CD8-positive, alpha-beta memory T cell (primary cell): Measurements from ENCODE around the gene NUDT22. TPM values are rescaled to one million over a fixed set of nuclear protein-coding genes. Genes with fewer than 3 reads are reported as not detected.
A peak's percentile ranks its signal among the peaks of the same experiment; 100 is the strongest.

Experiments used
- CTCF ChIA-PET: fragments of 350-600 bp; sonication (Branson Sonifier 250); formaldehyde crosslinking; loops from one replicate; lab custom pipeline; 2021; ENCODE audit warnings: antibody characterized with exemption; lab: Charles Lee
- POLR2A ChIA-PET: fragments of 350-600 bp; sonication (Branson Sonifier 250); formaldehyde crosslinking; loops from one replicate; lab custom pipeline; 2021; ENCODE audit warnings: antibody characterized with exemption; lab: Charles Lee
- DNase-seq, 5 donors: peaks; one replicate each; pipeline versions ENCODE4 v3.0.0 to v3.0.0-alpha.2; 2020 to 2022; ENCODE audit warnings: mixed read lengths in 1 of 5
- H3K27ac ChIP-seq: one replicate; pipeline ENCODE4 v1.7.0; 2013; ENCODE audit warnings: low read depth, mild to moderate bottlenecking, low read length, moderate library complexity
- H3K27me3 ChIP-seq: 2 replicates; pipeline ENCODE4 v1.7.0; 2013; ENCODE audit warnings: low read length, mild to moderate bottlenecking; ENCODE audit not compliant: insufficient read depth, poor library complexity, severe bottlenecking
- H3K36me3 ChIP-seq: 2 replicates; pipeline ENCODE4 v1.7.0; 2013; ENCODE audit warnings: mild to moderate bottlenecking, low read length, moderate library complexity; ENCODE audit not compliant: insufficient read depth
- H3K4me1 ChIP-seq: 2 replicates; pipeline ENCODE4 v1.7.0; 2013; ENCODE audit warnings: mild to moderate bottlenecking, low read length, moderate library complexity; ENCODE audit not compliant: insufficient read depth
- H3K4me3 ChIP-seq: 2 replicates; pipeline ENCODE4 v1.7.0; 2013; ENCODE audit warnings: mild to moderate bottlenecking, low read length
- H3K9me3 ChIP-seq: 2 replicates; pipeline ENCODE4 v1.7.0; 2013; ENCODE audit warnings: mild to moderate bottlenecking, low read length
- H3K27ac Mint-ChIP-seq, 8 donors: one replicate each; pipeline ENCODE4 v1.8.0; 2020 to 2021; ENCODE audit warnings: mixed read lengths in 8 of 8, mild to moderate bottlenecking in 6 of 8, inconsistent platforms in 3 of 8, moderate library complexity in 3 of 8
- H3K27me3 Mint-ChIP-seq, 2 donors: one replicate each; pipeline ENCODE4 v1.8.0; 2020 to 2021; ENCODE audit warnings: mixed read lengths in 2 of 2, mild to moderate bottlenecking in 1 of 2, moderate library complexity in 1 of 2
- H3K36me3 Mint-ChIP-seq, 3 donors: one replicate each; pipeline ENCODE4 v1.8.0; 2020 to 2021; ENCODE audit warnings: mixed read lengths in 3 of 3, inconsistent platforms in 1 of 3, mild to moderate bottlenecking in 1 of 3
- H3K4me1 Mint-ChIP-seq, 3 donors: one replicate each; pipeline ENCODE4 v1.8.0; 2020 to 2021; ENCODE audit warnings: mixed read lengths in 3 of 3, inconsistent platforms in 1 of 3, mild to moderate bottlenecking in 1 of 3
- H3K4me3 Mint-ChIP-seq, 7 donors: one replicate each; pipeline ENCODE4 v1.8.0; 2020 to 2021; ENCODE audit warnings: mixed read lengths in 7 of 7, mild to moderate bottlenecking in 6 of 7, moderate library complexity in 4 of 7, inconsistent platforms in 2 of 7
- H3K9me3 Mint-ChIP-seq, 5 donors: one replicate each; pipeline ENCODE4 v1.8.0; 2020 to 2022; ENCODE audit warnings: mixed read lengths in 5 of 5, mild to moderate bottlenecking in 3 of 5, moderate library complexity in 2 of 5, inconsistent platforms in 1 of 5
- polyA plus RNA-seq: library from polyadenylated mRNA; unstranded; fragments of 300-500 nt; fragmentation: Illumina TruSeq; gene quantifications from one replicate; pipeline ENCODE4 v1.2.3, GENCODE V29; 2021
- total RNA-seq, 2 experiments: library from RNA; stranded (reverse); gene quantifications; one replicate each; pipeline ENCODE4 v1.2.3, GENCODE V29; 2021

NUDT22 gene
- total and polyA plus RNA-seq, 3 experiments from 2014 or later: 51.6 to 78.6 (median 75.3) TPM

DNA sequence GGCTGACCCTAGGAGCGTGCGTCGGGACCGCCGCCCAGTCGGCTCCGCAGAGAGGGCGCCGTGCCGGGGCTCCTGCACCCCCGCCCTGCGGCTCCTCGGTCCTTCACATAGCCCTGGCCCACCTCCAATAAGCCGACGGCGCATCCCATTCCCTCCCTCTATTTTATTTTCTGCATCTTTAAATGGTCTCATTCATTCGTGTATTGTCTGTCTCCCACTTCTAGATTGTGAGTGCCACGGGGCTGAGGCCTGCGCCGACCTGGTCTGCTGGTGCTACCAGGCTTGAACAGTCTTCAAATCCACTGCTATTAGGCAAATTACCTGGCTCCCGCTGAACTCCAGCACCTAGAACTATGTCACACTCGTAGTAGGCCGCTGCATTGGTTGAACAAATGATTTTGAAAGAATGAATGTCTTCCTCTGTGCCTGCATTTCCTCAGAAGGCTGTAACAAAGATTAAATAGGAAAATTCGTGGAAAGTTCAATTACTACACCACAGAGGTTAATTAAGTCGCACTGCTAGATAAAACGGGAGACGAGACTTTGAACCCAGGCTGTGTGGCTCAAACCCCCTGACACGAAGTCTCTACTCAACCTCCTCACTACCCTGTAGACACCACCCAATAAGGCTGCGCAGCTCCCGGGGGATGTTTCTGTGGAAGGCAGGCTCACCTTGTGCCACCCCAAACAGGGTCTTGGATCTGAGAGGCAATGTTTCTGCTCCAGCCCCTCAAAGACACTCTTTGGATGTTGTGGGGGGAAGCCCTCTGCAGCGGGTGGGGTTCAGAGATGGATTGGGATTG is 21.9 kb downstream of the NUDT22 start:
- ChIA-PET POLR2A (interaction anchor here (0.6 to 4.3 kb wide), 5 partner anchors 18 to 70 kb away, joined by 3 to 44 read pairs (median 8); partner anchors contain the start of genes ESRRA, NUDT22, PRDX5 and TRPT1), CTCF (interaction anchor here (0.9 to 13.4 kb wide), 4 partner anchors 16 to 55 kb away, joined by 4 to 124 read pairs (median 80); partner anchors contain the start of genes CATSPERZ, ESRRA and FERMT3)
- Mint-ChIP-seq H3K9me3 (no peaks in the 10 kb centered on the region), H3K36me3 (peaks cover 0 to 15% (median 0%) of the 10 kb centered on the region in 3 donors), H3K27me3 (no peaks in the 10 kb centered on the region), H3K27ac (peak overlapping the region in 6 of 8 donors; percentile 14 to 89 (median 82)), H3K4me1 (peaks cover 26 to 56% (median 28%) of the 10 kb centered on the region in 3 donors), H3K4me3 (peak overlapping the region; percentile 74 to 88 (median 78))
- DNase-seq: no peak
- no peak overlapping the region for H3K4me3 ChIP-seq
- peak overlapping the region; percentile 67 for H3K27ac ChIP-seq
- H3K4me1 ChIP-seq: peaks cover 42% of the 10 kb centered on the region
- no peaks in the 10 kb centered on the region for H3K9me3 ChIP-seq
- no peaks in the 10 kb centered on the region for H3K36me3 ChIP-seq
- no peaks in the 10 kb centered on the region for H3K27me3 ChIP-seq

DNA sequence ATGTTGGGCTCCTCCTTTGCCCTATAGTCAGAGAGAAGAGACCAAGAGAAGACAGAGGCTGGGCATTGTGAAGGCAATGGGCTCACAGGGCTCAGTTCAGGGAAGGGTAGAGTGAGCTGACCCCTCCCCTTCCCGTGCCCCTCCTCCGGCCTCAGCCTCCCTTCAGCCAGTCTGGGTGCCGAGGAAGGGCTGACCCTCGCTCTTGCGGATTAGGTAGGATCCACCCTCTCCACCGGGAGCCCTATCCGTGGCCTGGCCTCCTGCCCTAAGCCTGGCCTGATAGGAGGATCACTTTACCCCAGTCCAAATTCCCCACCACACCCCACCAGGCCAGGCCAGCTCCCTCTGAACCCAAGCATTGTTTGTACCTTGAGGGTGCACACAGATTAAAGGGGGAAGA is 22.5 kb downstream of the NUDT22 start:
- Histone ChIP-seq H3K27me3 (no peaks in the 10 kb centered on the region), H3K36me3 (no peaks in the 10 kb centered on the region), H3K9me3 (no peaks in the 10 kb centered on the region), H3K4me3 (no peak overlapping the region), H3K27ac (no peak overlapping the region), H3K4me1 (peaks cover 40% of the 10 kb centered on the region)
- CTCF ChIA-PET: interaction anchor here (8.1 to 13.4 kb wide), 2 partner anchors 22 to 54 kb away, joined by 97 to 124 read pairs; partner anchors contain the start of genes CATSPERZ and ESRRA
- Mint-ChIP-seq H3K9me3 (no peaks in the 10 kb centered on the region), H3K4me3 (peak overlapping the region in 5 of 7 donors; percentile 12 to 88 (median 84)), H3K27me3 (no peaks in the 10 kb centered on the region), H3K27ac (peak overlapping the region in 1 of 8 donors; percentile 82), H3K4me1 (peaks cover 20 to 55% (median 23%) of the 10 kb centered on the region in 3 donors), H3K36me3 (peaks cover 0 to 10% (median 0%) of the 10 kb centered on the region in 3 donors)
- POLR2A ChIA-PET: interaction anchor here (4.3 kb wide), 1 partner anchor 21 kb away, joined by 44 read pairs; no protein-coding TSS in a partner anchor
- no peak for DNase-seq

DNA sequence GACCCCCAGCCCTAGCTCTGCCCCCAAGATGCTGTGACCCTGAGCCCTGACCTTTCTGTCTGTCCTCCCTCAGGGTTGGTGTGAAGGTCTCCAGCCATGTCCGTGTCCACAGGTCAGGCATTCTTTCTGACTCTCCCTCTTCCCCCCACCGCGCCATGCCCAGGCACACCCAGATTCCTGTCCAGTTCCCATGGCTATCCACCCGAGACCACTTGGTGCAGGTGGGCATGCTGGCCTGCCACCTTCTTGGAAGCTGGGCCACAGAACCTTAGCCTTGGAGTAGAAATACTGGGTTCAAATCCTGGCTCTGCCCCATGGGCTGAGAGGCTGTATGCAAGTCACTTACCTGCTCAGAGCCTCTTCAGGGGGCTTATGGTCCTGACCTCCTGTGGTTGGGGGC is 23.0 kb downstream of the NUDT22 start:
- Histone ChIP-seq H3K27ac (no peak overlapping the region), H3K9me3 (no peaks in the 10 kb centered on the region), H3K27me3 (no peaks in the 10 kb centered on the region), H3K36me3 (no peaks in the 10 kb centered on the region), H3K4me1 (peaks cover 40% of the 10 kb centered on the region), H3K4me3 (no peak overlapping the region)
- H3K27ac Mint-ChIP-seq: peak overlapping the region in 2 of 8 donors; percentile 61 to 82
- no peaks in the 10 kb centered on the region for H3K9me3 Mint-ChIP-seq
- ChIA-PET POLR2A (interaction anchor here (0.9 to 4.3 kb wide), 2 partner anchors 18 to 21 kb away, joined by 3 to 44 read pairs; no protein-coding TSS in a partner anchor), CTCF (interaction anchor here (1.4 to 13.4 kb wide), 4 partner anchors 19 to 64 kb away, joined by 4 to 124 read pairs (median 52); partner anchors contain the start of genes CATSPERZ, DNAJC4, ESRRA and STIP1)
- peaks cover 21 to 55% (median 21%) of the 10 kb centered on the region in 3 donors for H3K4me1 Mint-ChIP-seq
- H3K4me3 Mint-ChIP-seq: peak overlapping the region in 2 of 7 donors; percentile 12 to 88
- H3K27me3 Mint-ChIP-seq: no peaks in the 10 kb centered on the region
- DNase-seq: no peak
- H3K36me3 Mint-ChIP-seq: peaks cover 0 to 6% (median 0%) of the 10 kb centered on the region in 3 donors

DNA sequence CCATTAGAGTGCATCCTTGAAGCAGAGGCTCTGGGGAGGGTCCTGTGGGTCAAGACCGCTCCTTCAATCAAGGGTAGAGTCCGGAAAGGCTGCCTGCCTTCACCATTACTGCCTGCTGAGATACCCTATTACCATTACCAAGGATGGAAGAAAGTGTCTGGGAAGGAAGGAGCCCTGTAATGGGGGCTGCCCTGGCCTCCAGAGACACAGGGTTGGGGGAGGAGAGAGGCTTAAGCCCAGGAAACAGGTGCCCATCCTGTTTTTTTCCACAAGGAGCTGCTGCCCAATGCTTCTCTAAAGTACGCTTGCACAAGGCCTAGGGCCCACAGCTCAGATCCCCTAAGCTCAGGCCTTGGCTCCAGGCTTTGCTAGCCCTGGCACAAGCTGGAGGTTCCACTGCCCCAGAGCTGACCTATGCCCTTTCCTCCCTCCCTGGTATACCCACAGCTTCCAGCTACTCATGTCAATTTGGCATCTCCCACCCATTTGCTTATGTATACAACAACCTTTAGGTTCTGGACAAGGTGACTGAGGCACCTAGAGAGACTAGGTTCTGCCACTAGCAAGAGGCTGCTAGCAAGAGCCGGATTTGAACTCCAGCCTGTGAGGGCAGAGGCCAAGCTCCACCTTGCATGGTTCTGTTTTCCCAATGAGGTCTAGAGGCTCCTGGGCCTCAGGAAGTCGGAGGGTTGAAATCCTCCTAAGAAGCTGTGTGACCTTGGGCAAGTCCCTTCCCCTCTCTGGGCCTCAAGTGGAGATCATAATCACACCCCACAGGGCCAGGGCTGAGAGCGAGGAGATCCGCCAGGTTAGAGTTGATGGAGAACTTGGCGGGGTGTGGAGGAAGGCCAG is 23.7 kb downstream of the NUDT22 start:
- H3K4me1 ChIP-seq: peaks cover 39% of the 10 kb centered on the region
- ChIA-PET CTCF (interaction anchor here (0.9 to 13.4 kb wide), 14 partner anchors 9 to 68 kb away, joined by 3 to 124 read pairs (median 6); partner anchors contain the start of genes CATSPERZ, DNAJC4, ESRRA and FERMT3), POLR2A (interaction anchor here (0.8 to 2.3 kb wide), 4 partner anchors 9 to 43 kb away, joined by 3 to 7 read pairs (median 4); partner anchors contain the start of genes FERMT3 and FKBP2)
- H3K4me3 Mint-ChIP-seq: peak overlapping the region; percentile 28 to 88 (median 53)
- H3K9me3 Mint-ChIP-seq: no peaks in the 10 kb centered on the region
- no peak overlapping the region for H3K4me3 ChIP-seq
- H3K36me3 ChIP-seq: no peaks in the 10 kb centered on the region
- no peaks in the 10 kb centered on the region for H3K27me3 ChIP-seq
- no peaks in the 10 kb centered on the region for H3K9me3 ChIP-seq
- H3K27me3 Mint-ChIP-seq: no peaks in the 10 kb centered on the region
- H3K27ac ChIP-seq: no peak overlapping the region
- DNase-seq: no peak
- H3K4me1 Mint-ChIP-seq: peaks cover 21 to 51% (median 21%) of the 10 kb centered on the region in 3 donors
- H3K27ac Mint-ChIP-seq: peak overlapping the region in 2 of 8 donors; percentile 17 to 81
- peaks cover 0 to 3% (median 0%) of the 10 kb centered on the region in 3 donors for H3K36me3 Mint-ChIP-seq

DNA sequence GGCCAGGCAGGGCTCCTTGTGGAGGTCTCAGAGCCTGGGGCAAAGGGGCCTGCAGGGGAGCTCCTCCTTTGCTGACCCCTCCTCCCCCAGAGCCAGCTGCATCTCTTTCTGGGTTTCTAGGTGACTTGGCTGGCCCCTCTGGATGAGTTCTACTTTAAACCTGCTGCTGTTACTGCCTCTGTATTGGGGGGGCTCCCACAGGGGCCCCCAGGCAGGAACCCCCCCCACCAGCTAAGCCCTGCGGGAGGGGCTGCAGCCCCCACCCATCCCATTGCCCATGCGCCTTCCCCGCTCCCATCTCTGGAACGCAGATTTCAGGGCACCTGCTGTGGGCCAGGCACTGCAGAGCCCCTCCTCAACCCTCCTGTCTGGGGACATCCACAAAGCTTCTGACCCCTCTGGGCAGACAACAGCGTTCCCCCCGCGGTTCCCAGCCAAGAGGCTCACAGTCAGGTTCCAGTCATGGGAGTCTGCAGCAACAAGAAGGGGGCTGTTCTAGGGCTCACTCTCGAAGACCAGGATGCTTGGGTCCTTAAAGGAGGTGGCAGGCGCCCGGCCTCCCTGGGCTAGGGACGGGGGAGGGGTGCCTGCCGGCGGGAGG is 24.4 kb downstream of the NUDT22 start:
- peaks cover 31% of the 10 kb centered on the region for H3K4me1 ChIP-seq
- Mint-ChIP-seq H3K27ac (peak overlapping the region in 2 of 8 donors; percentile 65 to 81), H3K27me3 (no peaks in the 10 kb centered on the region), H3K4me3 (peak overlapping the region; percentile 43 to 88 (median 85)), H3K4me1 (peaks cover 15 to 44% (median 21%) of the 10 kb centered on the region in 3 donors), H3K36me3 (peaks cover 0 to 6% (median 0%) of the 10 kb centered on the region in 3 donors), H3K9me3 (no peaks in the 10 kb centered on the region)
- H3K36me3 ChIP-seq: no peaks in the 10 kb centered on the region
- ChIA-PET CTCF (interaction anchor here (0.9 to 13.4 kb wide), 16 partner anchors 9 to 67 kb away, joined by 3 to 124 read pairs (median 6); partner anchors contain the start of genes CATSPERZ, DNAJC4, ESRRA and FERMT3), POLR2A (interaction anchor here (0.6 to 2.3 kb wide), 6 partner anchors 8 to 58 kb away, joined by 3 to 7 read pairs (median 4); partner anchors contain the start of genes FERMT3 and FKBP2)
- H3K27me3 ChIP-seq: no peaks in the 10 kb centered on the region
- DNase-seq: no peak
- no peak overlapping the region for H3K27ac ChIP-seq
- H3K4me3 ChIP-seq: peak overlapping the region; percentile 23
- no peaks in the 10 kb centered on the region for H3K9me3 ChIP-seq

DNA sequence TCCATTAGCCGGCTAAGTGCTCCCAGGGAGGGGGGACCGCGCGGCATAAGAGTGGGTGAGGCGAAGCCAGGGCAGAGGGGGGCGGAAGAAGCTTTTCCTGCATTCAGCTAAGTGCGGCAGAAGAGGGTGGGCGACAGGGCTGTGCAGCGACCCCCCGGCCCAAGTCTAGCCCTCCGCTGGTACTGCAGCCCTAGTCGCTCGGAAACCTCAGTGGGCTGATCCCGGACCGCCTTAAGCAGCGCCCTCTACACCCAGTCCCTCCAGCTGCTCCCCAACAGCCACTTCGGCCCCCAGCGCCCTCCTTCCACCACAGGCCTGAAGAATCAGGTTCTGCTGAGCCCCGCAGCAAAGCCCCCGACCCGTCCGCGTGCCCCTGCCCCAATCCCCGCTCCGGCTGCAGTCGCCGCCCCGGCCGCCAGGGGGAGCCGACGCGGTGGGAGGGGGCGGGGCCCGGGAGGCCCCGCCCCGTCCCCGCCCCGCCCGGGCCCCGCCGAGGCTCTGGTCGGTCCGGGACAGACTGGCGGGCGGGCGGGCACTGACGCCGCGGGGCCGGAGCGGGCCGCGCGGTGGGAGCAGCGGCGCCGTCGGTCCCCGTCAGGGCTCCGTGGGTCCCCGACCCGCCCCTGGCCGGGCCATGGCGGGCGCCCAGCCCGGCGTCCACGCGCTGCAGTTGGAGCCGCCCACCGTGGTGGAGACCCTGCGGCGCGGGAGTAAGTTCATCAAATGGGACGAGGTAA is 25.1 kb downstream of the NUDT22 start, which contains the start of gene PLCB3:
TSS of gene PLCB3 (plus strand) at position 515 of the 737 bp plus-strand sequence. CDS start at position 635, 120 bp downstream.
- no peaks in the 10 kb centered on the region for H3K9me3 ChIP-seq
- Mint-ChIP-seq H3K27ac (peak within 1 kb of the TSS in 5 of 8 donors; percentile 65 to 84 (median 82)), H3K27me3 (no peaks in the 10 kb centered on the region), H3K9me3 (no peaks in the 10 kb centered on the region), H3K4me1 (peaks cover 12 to 37% (median 15%) of the 10 kb centered on the region in 3 donors), H3K36me3 (peaks cover 0 to 10% (median 0%) of the 10 kb centered on the region in 3 donors), H3K4me3 (peak within 1 kb of the TSS; percentile 84 to 96 (median 88))
- peak within 1 kb of the TSS; percentile 65 for H3K27ac ChIP-seq
- peak within 1 kb of the TSS; percentile 66 for H3K4me3 ChIP-seq
- POLR2A ChIA-PET: interaction anchor here (0.5 to 2.3 kb wide), 6 partner anchors 9 to 57 kb away, joined by 3 to 9 read pairs (median 3); partner anchors contain the start of gene FERMT3
- H3K27me3 ChIP-seq: no peaks in the 10 kb centered on the region
- CTCF ChIA-PET: interaction anchor here (0.8 to 13.4 kb wide), 19 partner anchors 8 to 91 kb away, joined by 3 to 124 read pairs (median 6); partner anchors contain the start of genes CATSPERZ, DNAJC4, ESRRA and FERMT3
- DNase-seq: peak; percentile 50 to 79 (median 61)
- H3K4me1 ChIP-seq: peaks cover 26% of the 10 kb centered on the region
- H3K36me3 ChIP-seq: no peaks in the 10 kb centered on the region
